ENCODE data around the gene ADARB2. TPM values are rescaled to one million over a fixed set of nuclear protein-coding genes. Genes with fewer than 3 reads are reported as not detected.
"Not testable (repeated sequence)": the region's sequence is repeated elsewhere in the genome, so short reads cannot be mapped to it uniquely, and the experiment has no call there.

The ADARB2 gene
- total RNA-seq, 1 experiment from 2014 or later, result not detected

GRCh38 chr10:1628757-1629156 is 108.6 kb downstream of the ADARB2 start:
- in situ Hi-C loops (cut with HindIII; ENCODE audit: low sequenced_read_pairs), result no loop called here
- no peak for DNase-seq (ENCODE audit: low spot score)

- in situ Hi-C loops (cut with HindIII; ENCODE audit: low sequenced_read_pairs), result no loop called here
- no peak for DNase-seq (ENCODE audit: low spot score)
Measured at GRCh38 chr10:1627945-1628344, 109.4 kb downstream of the ADARB2 start.

GRCh38 chr10:1626835-1627234 is 110.5 kb downstream of the ADARB2 start:
- DNase-seq (ENCODE audit: low spot score), result no peak
- in situ Hi-C loops (cut with HindIII; ENCODE audit: low sequenced_read_pairs), result no loop called here

- in situ Hi-C loops (cut with HindIII; ENCODE audit: low sequenced_read_pairs), result no loop called here
- no peak for DNase-seq (ENCODE audit: low spot score)
Measured at GRCh38 chr10:1626410-1626809, 110.9 kb downstream of the ADARB2 start.

GRCh38 chr10:1625731-1626130 is 111.6 kb downstream of the ADARB2 start:
- in situ Hi-C loops (cut with HindIII; ENCODE audit: low sequenced_read_pairs), result no loop called here
- no peak for DNase-seq (ENCODE audit: low spot score)

GRCh38 chr10:1625079-1625478 is 112.2 kb downstream of the ADARB2 start:
- no peak for DNase-seq (ENCODE audit: low spot score)
- in situ Hi-C loops (cut with HindIII; ENCODE audit: low sequenced_read_pairs), result no loop called here

GRCh38 chr10:1624240-1624639 is 113.1 kb downstream of the ADARB2 start:
- in situ Hi-C loops (cut with HindIII; ENCODE audit: low sequenced_read_pairs), result no loop called here
- DNase-seq (ENCODE audit: low spot score), result no peak

GRCh38 chr10:1620803-1621202 is 116.5 kb downstream of the ADARB2 start:
- in situ Hi-C loops (cut with HindIII; ENCODE audit: low sequenced_read_pairs), result no loop called here
- DNase-seq (ENCODE audit: low spot score), result no peak

GRCh38 chr10:1617376-1618317 is 119.7 kb downstream of the ADARB2 start:
- in situ Hi-C loops (cut with HindIII; ENCODE audit: low sequenced_read_pairs); DNase-seq (ENCODE audit: low spot score): not testable (repeated sequence)

- in situ Hi-C loops (cut with HindIII; ENCODE audit: low sequenced_read_pairs); DNase-seq (ENCODE audit: low spot score): not testable (repeated sequence)
Measured at GRCh38 chr10:1616701-1617100, 120.6 kb downstream of the ADARB2 start.

GRCh38 chr10:1615186-1615954 is 122.0 kb downstream of the ADARB2 start:
- no peak for DNase-seq (ENCODE audit: low spot score)
- in situ Hi-C loops (cut with HindIII; ENCODE audit: low sequenced_read_pairs), result no loop called here

GRCh38 chr10:1613511-1613910 is 123.8 kb downstream of the ADARB2 start:
- no peak for DNase-seq (ENCODE audit: low spot score)
- in situ Hi-C loops (cut with HindIII; ENCODE audit: low sequenced_read_pairs), result no loop called here

- in situ Hi-C loops (cut with HindIII; ENCODE audit: low sequenced_read_pairs), result no loop called here
- no peak for DNase-seq (ENCODE audit: low spot score)
Measured at GRCh38 chr10:1612908-1613307, 124.4 kb downstream of the ADARB2 start.

GRCh38 chr10:1611936-1612550 is 125.3 kb downstream of the ADARB2 start:
- in situ Hi-C loops (cut with HindIII; ENCODE audit: low sequenced_read_pairs), result no loop called here
- no peak for DNase-seq (ENCODE audit: low spot score)

GRCh38 chr10:1610986-1611770 is 126.1 kb downstream of the ADARB2 start:
- DNase-seq (ENCODE audit: low spot score), result no peak
- in situ Hi-C loops (cut with HindIII; ENCODE audit: low sequenced_read_pairs), result no loop called here

GRCh38 chr10:1609648-1609970 is 127.7 kb downstream of the ADARB2 start:
- in situ Hi-C loops (cut with HindIII; ENCODE audit: low sequenced_read_pairs), result no loop called here
- DNase-seq (ENCODE audit: low spot score), result no peak

- DNase-seq (ENCODE audit: low spot score), result no peak
- in situ Hi-C loops (cut with HindIII; ENCODE audit: low sequenced_read_pairs), result no loop called here
Measured at GRCh38 chr10:1608851-1609647, 128.3 kb downstream of the ADARB2 start.

- no peak for DNase-seq (ENCODE audit: low spot score)
- in situ Hi-C loops (cut with HindIII; ENCODE audit: low sequenced_read_pairs), result no loop called here
Measured at GRCh38 chr10:1608408-1608807, 128.9 kb downstream of the ADARB2 start.
